NCI-H2196 treated with DMSO at 0.1 percent for 48 hours (cell line): ENCODE measurements around the gene ABHD10.
A peak's percentile ranks its signal among the peaks of the same experiment; 100 is the strongest.
"Not testable (repeated sequence)": the region's sequence is repeated elsewhere in the genome, so short reads cannot be mapped to it uniquely, and the experiment has no call there.

Source experiments
- DNase-seq: peaks from one replicate; lab custom pipeline; 2025; ENCODE audit not compliant: unreplicated experiment; lab: John Stamatoyannopoulos, UW

The ABHD10 gene

GRCh38 chr3:112027826-112028225, 49.0 kb downstream of the ABHD10 start:
- no peak for DNase-seq

- DNase-seq, result no peak
Observed at GRCh38 chr3:112030901-112031300, 52.1 kb downstream of the ABHD10 start.

GRCh38 chr3:112032098-112032731, 53.4 kb downstream of the ABHD10 start:
- no peak for DNase-seq

- no peak for DNase-seq
Observed at GRCh38 chr3:112034436-112034835, 55.6 kb downstream of the ABHD10 start, which contains the start of gene TMPRSS7. TSS of gene TMPRSS7 (plus strand) at chr3:112034736. CDS start at chr3:112034846, 110 bp downstream.

GRCh38 chr3:112035241-112035640, 56.4 kb downstream of the ABHD10 start:
- DNase-seq, result no peak

- not testable (repeated sequence) for DNase-seq
Observed at GRCh38 chr3:112037194-112037593, 58.4 kb downstream of the ABHD10 start.

GRCh38 chr3:112038863-112039262, 60.0 kb downstream of the ABHD10 start:
- DNase-seq, result peak; percentile 34

- DNase-seq, result no peak
Observed at GRCh38 chr3:112041321-112041720, 62.5 kb downstream of the ABHD10 start.

GRCh38 chr3:112042842-112043280, 64.0 kb downstream of the ABHD10 start:
- peak; percentile 96 for DNase-seq
